Nephron (organoid): Measurements from ENCODE around the gene DPY19L3.

Experiments used
- H3K27ac Mint-ChIP-seq, 3 experiments: 2 replicates each; pipeline ENCODE4 v1.8.0; 2020; ENCODE audit warnings: mixed read lengths in 3 of 3, mild to moderate bottlenecking in 2 of 3, moderate library complexity in 1 of 3
- H3K27me3 Mint-ChIP-seq: 2 replicates; pipeline ENCODE4 v1.8.0; 2021; ENCODE audit warnings: low read depth, mild to moderate bottlenecking, moderate library complexity, mixed read lengths
- H3K36me3 Mint-ChIP-seq: 2 replicates; pipeline ENCODE4 v1.8.0; 2020; ENCODE audit warnings: low read depth, mixed read lengths
- H3K4me1 Mint-ChIP-seq: 2 replicates; pipeline ENCODE4 v1.8.0; 2020; ENCODE audit warnings: mixed read lengths
- H3K4me3 Mint-ChIP-seq, 3 experiments: 2 replicates each; pipeline ENCODE4 v1.8.0; 2020; ENCODE audit warnings: mild to moderate bottlenecking in 3 of 3, mixed read lengths in 3 of 3, moderate library complexity in 2 of 3
- H3K9me3 Mint-ChIP-seq: 2 replicates; pipeline ENCODE4 v1.8.0; 2020; ENCODE audit warnings: mixed read lengths
- CTCF ChIP-seq, 3 experiments: fragments of 200-600 bp; sonication (generic); IDR thresholded peaks; one replicate each; pipeline ENCODE4 v1.5.0; 2021; ENCODE audit warnings: antibody characterized with exemption in 3 of 3; ENCODE audit not compliant: unreplicated experiment in 3 of 3

DPY19L3 gene

GRCh38 chr19:32387701-32388392 is 17.7 kb upstream of the DPY19L3 start:
- Mint-ChIP-seq H3K27me3 (no peaks in the 10 kb centered on the region), H3K4me1 (peaks cover 5% of the 10 kb centered on the region), H3K27ac (peak overlapping the region in 2 of 3 experiments; percentile 28 to 40), H3K36me3 (peaks cover 13% of the 10 kb centered on the region), H3K9me3 (no peaks in the 10 kb centered on the region), H3K4me3 (no peak overlapping the region)
- no peak for TF ChIP-seq CTCF (IDR thresholded peaks at IDR 0.05; ENCODE audit: unreplicated experiment in 3 of 3)

- Mint-ChIP-seq H3K4me1 (peaks cover 5% of the 10 kb centered on the region), H3K4me3 (no peak overlapping the region), H3K36me3 (peaks cover 9% of the 10 kb centered on the region), H3K27ac (peak overlapping the region in 2 of 3 experiments; percentile 28 to 40), H3K9me3 (no peaks in the 10 kb centered on the region), H3K27me3 (no peaks in the 10 kb centered on the region)
- no peak for TF ChIP-seq CTCF (IDR thresholded peaks at IDR 0.05; ENCODE audit: unreplicated experiment in 3 of 3)
Measured at GRCh38 chr19:32388393-32388855, 17.1 kb upstream of the DPY19L3 start.

- Mint-ChIP-seq H3K9me3 (no peaks in the 10 kb centered on the region), H3K27me3 (no peaks in the 10 kb centered on the region), H3K4me3 (no peak overlapping the region), H3K27ac (peak overlapping the region; percentile 29 to 59 (median 55)), H3K4me1 (peaks cover 10% of the 10 kb centered on the region), H3K36me3 (no peaks in the 10 kb centered on the region)
- TF ChIP-seq CTCF (IDR thresholded peaks at IDR 0.05; ENCODE audit: unreplicated experiment in 3 of 3), result no peak
Measured at GRCh38 chr19:32392901-32393300, 12.7 kb upstream of the DPY19L3 start.

DNA sequence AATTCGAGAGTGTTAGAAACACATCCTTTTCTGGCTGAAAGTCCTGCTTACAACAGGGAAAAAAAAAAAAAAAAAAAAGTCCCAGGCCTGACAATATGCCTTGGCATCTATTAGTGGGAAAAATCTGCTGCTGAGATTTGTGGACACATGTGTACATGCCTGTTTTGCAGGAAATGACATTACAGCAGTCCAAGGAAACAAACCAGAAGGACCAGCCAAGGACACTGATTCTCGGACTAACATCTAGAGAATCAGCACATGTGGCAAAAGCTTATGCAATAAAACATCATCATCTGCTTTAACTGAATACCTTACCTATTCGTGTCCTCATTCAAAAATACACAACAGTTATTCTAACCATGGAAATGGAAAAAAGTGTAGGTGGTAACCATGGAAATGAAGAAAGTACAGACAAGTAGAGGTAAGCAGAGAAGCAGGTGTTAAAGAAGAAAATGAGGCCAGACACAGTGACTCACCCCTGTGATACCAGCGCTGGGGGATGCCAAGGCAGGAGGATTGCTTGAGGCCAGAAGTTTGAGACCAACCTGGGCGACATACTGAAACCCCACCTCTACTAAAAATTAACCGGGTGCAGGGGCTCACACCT is 9.4 kb upstream of the DPY19L3 start:
- H3K4me3 Mint-ChIP-seq, result no peak overlapping the region
- peaks cover 7% of the 10 kb centered on the region for H3K4me1 Mint-ChIP-seq
- H3K27me3 Mint-ChIP-seq, result no peaks in the 10 kb centered on the region
- no peak for TF ChIP-seq CTCF (IDR thresholded peaks at IDR 0.05; ENCODE audit: unreplicated experiment in 3 of 3)
- peak overlapping the region; percentile 59 to 99 (median 99) for H3K27ac Mint-ChIP-seq
- H3K36me3 Mint-ChIP-seq, result no peaks in the 10 kb centered on the region
- H3K9me3 Mint-ChIP-seq, result no peaks in the 10 kb centered on the region

GRCh38 chr19:32397671-32398101 is 7.9 kb upstream of the DPY19L3 start:
- no peak for TF ChIP-seq CTCF (IDR thresholded peaks at IDR 0.05; ENCODE audit: unreplicated experiment in 3 of 3)
- H3K27me3 Mint-ChIP-seq, result no peaks in the 10 kb centered on the region
- peaks cover 11% of the 10 kb centered on the region for H3K4me1 Mint-ChIP-seq
- no peaks in the 10 kb centered on the region for H3K9me3 Mint-ChIP-seq
- peak overlapping the region; percentile 98 to 99 (median 99) for H3K27ac Mint-ChIP-seq
- peak overlapping the region in 1 of 3 experiments; percentile 14 for H3K4me3 Mint-ChIP-seq
- no peaks in the 10 kb centered on the region for H3K36me3 Mint-ChIP-seq
